ENCODE data around the gene HSPA4.
A peak's percentile ranks its signal among the peaks of the same experiment; 100 is the strongest.

Gene HSPA4

GRCh38 chr5:133025804-133026663, 25.8 kb upstream of the HSPA4 start, which contains the start of gene ZCCHC10:
TSS of gene ZCCHC10 (minus strand) at chr5:133026549. CDS start at chr5:133026537, 12 bp downstream.
- peak; percentile 31 for TF ChIP-seq CTCF (IDR thresholded peaks at IDR 0.05)
- H3K4me1 ChIP-seq (ENCODE audit: control insufficient read depth in 1 of 2, insufficient read depth in 1 of 2, low read depth in 1 of 2, low read length in 1 of 2): peaks cover 5 to 15% of the 10 kb centered on the region in 2 experiments
- H3K27me3 ChIP-seq: no peaks in the 10 kb centered on the region
- peak within 1 kb of the TSS; percentile 93 for H3K27ac ChIP-seq
- H3K9me3 ChIP-seq: no peaks in the 10 kb centered on the region
- H3K36me3 ChIP-seq: peaks cover 5% of the 10 kb centered on the region
- H3K4me3 ChIP-seq (ENCODE audit: low read depth in 1 of 2, low read length in 1 of 2): peak within 1 kb of the TSS; percentile 89 to 93

GRCh38 chr5:133026664-133027153, 25.1 kb upstream of the HSPA4 start:
- TF ChIP-seq CTCF (IDR thresholded peaks at IDR 0.05): no peak
- Histone ChIP-seq H3K9me3 (no peaks in the 10 kb centered on the region), H3K27me3 (no peaks in the 10 kb centered on the region), H3K27ac (peak overlapping the region; percentile 93), H3K36me3 (peaks cover 5% of the 10 kb centered on the region), H3K4me3 (ENCODE audit: low read depth in 1 of 2, low read length in 1 of 2) (peak overlapping the region; percentile 89 to 93), H3K4me1 (ENCODE audit: control insufficient read depth in 1 of 2, insufficient read depth in 1 of 2, low read depth in 1 of 2, low read length in 1 of 2) (peaks cover 5 to 15% of the 10 kb centered on the region in 2 experiments)

GRCh38 chr5:133029416-133029815, 22.4 kb upstream of the HSPA4 start:
- Histone ChIP-seq H3K4me3 (ENCODE audit: low read depth in 1 of 2, low read length in 1 of 2) (no peak overlapping the region), H3K27me3 (no peaks in the 10 kb centered on the region), H3K27ac (no peak overlapping the region), H3K4me1 (ENCODE audit: control insufficient read depth in 1 of 2, insufficient read depth in 1 of 2, low read depth in 1 of 2, low read length in 1 of 2) (peaks cover 5 to 15% of the 10 kb centered on the region in 2 experiments), H3K36me3 (no peaks in the 10 kb centered on the region), H3K9me3 (no peaks in the 10 kb centered on the region)
- no peak for TF ChIP-seq CTCF (IDR thresholded peaks at IDR 0.05)

GRCh38 chr5:133030343-133031005, 21.3 kb upstream of the HSPA4 start:
- H3K36me3 ChIP-seq: no peaks in the 10 kb centered on the region
- no peak overlapping the region for H3K4me3 ChIP-seq (ENCODE audit: low read depth in 1 of 2, low read length in 1 of 2)
- no peaks in the 10 kb centered on the region for H3K9me3 ChIP-seq
- H3K27me3 ChIP-seq: no peaks in the 10 kb centered on the region
- H3K4me1 ChIP-seq (ENCODE audit: control insufficient read depth in 1 of 2, insufficient read depth in 1 of 2, low read depth in 1 of 2, low read length in 1 of 2): peaks cover 4 to 10% of the 10 kb centered on the region in 2 experiments
- no peak for TF ChIP-seq CTCF (IDR thresholded peaks at IDR 0.05)
- no peak overlapping the region for H3K27ac ChIP-seq

GRCh38 chr5:133032852-133033742, 18.7 kb upstream of the HSPA4 start:
- no peaks in the 10 kb centered on the region for H3K36me3 ChIP-seq
- no peak for TF ChIP-seq CTCF (IDR thresholded peaks at IDR 0.05)
- H3K4me3 ChIP-seq (ENCODE audit: low read depth in 1 of 2, low read length in 1 of 2): no peak overlapping the region
- H3K27me3 ChIP-seq: no peaks in the 10 kb centered on the region
- H3K27ac ChIP-seq: no peak overlapping the region
- no peaks in the 10 kb centered on the region for H3K4me1 ChIP-seq (ENCODE audit: control insufficient read depth in 1 of 2, insufficient read depth in 1 of 2, low read depth in 1 of 2, low read length in 1 of 2)
- H3K9me3 ChIP-seq: no peaks in the 10 kb centered on the region
